GM19438 (cell line): ENCODE data around the gene DDX10.
"Not testable (repeated sequence)": the region's sequence is repeated elsewhere in the genome, so short reads cannot be mapped to it uniquely, and the experiment has no call there.

ENCODE experiments used
- ATAC-seq: cut with Tn5 transposase; IDR thresholded peaks from one replicate; pipeline ENCODE4 v1.9.1; 2021; ENCODE audit warnings: low read depth; ENCODE audit not compliant: unreplicated experiment

Gene DDX10

GRCh38 chr11:108807262-108807661 is 142.4 kb downstream of the DDX10 start:
- no peak for ATAC-seq

- no peak for ATAC-seq
Measured at GRCh38 chr11:108813086-108813485, 148.2 kb downstream of the DDX10 start.

- no peak for ATAC-seq
Measured at GRCh38 chr11:108817976-108818375, 153.1 kb downstream of the DDX10 start.

- no peak for ATAC-seq
Measured at GRCh38 chr11:108818971-108819370, 154.1 kb downstream of the DDX10 start.

GRCh38 chr11:108819957-108820356 is 155.1 kb downstream of the DDX10 start:
- ATAC-seq, result no peak

GRCh38 chr11:108823960-108824359 is 159.1 kb downstream of the DDX10 start:
- ATAC-seq, result not testable (repeated sequence)

GRCh38 chr11:108824545-108824944 is 159.7 kb downstream of the DDX10 start:
- ATAC-seq, result no peak

GRCh38 chr11:108825381-108825780 is 160.5 kb downstream of the DDX10 start:
- ATAC-seq, result no peak

- no peak for ATAC-seq
Measured at GRCh38 chr11:108826136-108826535, 161.3 kb downstream of the DDX10 start.

- ATAC-seq, result no peak
Measured at GRCh38 chr11:108835624-108836023, 170.8 kb downstream of the DDX10 start.

- no peak for ATAC-seq
Measured at GRCh38 chr11:108836541-108836940, 171.7 kb downstream of the DDX10 start.

GRCh38 chr11:108838102-108838791 is 173.4 kb downstream of the DDX10 start:
- no peak for ATAC-seq

- no peak for ATAC-seq
Measured at GRCh38 chr11:108838792-108839105, 173.9 kb downstream of the DDX10 start.

- no peak for ATAC-seq
Measured at GRCh38 chr11:108846009-108846408, 181.1 kb downstream of the DDX10 start.

GRCh38 chr11:108847298-108847990 is 182.6 kb downstream of the DDX10 start:
- no peak for ATAC-seq

GRCh38 chr11:108851781-108852180 is 186.9 kb downstream of the DDX10 start:
- no peak for ATAC-seq

- no peak for ATAC-seq
Measured at GRCh38 chr11:108852701-108853100, 187.8 kb downstream of the DDX10 start.

GRCh38 chr11:108853151-108853550 is 188.3 kb downstream of the DDX10 start:
- ATAC-seq, result no peak

GRCh38 chr11:108853864-108854263 is 189.0 kb downstream of the DDX10 start:
- ATAC-seq, result peak; percentile 57

- ATAC-seq, result peak; percentile 86
Measured at GRCh38 chr11:108854346-108854745, 189.5 kb downstream of the DDX10 start.

- no peak for ATAC-seq
Measured at GRCh38 chr11:108857382-108857781, 192.5 kb downstream of the DDX10 start.

GRCh38 chr11:108858622-108859021 is 193.8 kb downstream of the DDX10 start:
- no peak for ATAC-seq
